Pancreas (tissue), 10 donors: ENCODE measurements around the gene CTDSPL. TPM values are rescaled to one million over a fixed set of nuclear protein-coding genes. Genes with fewer than 3 reads are reported as not detected.

Source experiments
- ATAC-seq, 4 donors: fragments of 200-7000 bp; cut with Tn5 transposase; one replicate each; pipeline versions ENCODE4 v1.8.0 to v1.9.1; 2020; ENCODE audit warnings: mild to moderate bottlenecking in 4 of 4, moderate library complexity in 4 of 4
- DNase-seq, 6 donors: peaks; one replicate each; pipeline ENCODE4 v3.0.0-alpha.2; 2020
- FAIRE-seq: peaks from 2 replicates; lab custom pipeline; 2012; peaks lifted over from hg19 to GRCh38; lab: Jason Lieb, UNC
- H3K27ac ChIP-seq, 4 donors: fragments of 200-600 bp; sonication (generic); 1 replicate in 3 of 4; 2 replicates in 1 of 4; pipeline versions ENCODE4 v1.5.0 to v1.8.0; 2020
- H3K27me3 ChIP-seq, 4 donors: fragments of 200-600 bp; one replicate each; pipeline ENCODE4 v1.8.0; 2021
- H3K36me3 ChIP-seq, 3 donors: fragments of 200-600 bp; sonication (generic) in 1 of 3; one replicate each; pipeline versions ENCODE4 v1.5.0 to v1.8.0; 2020 to 2021
- H3K4me1 ChIP-seq, 3 donors: fragments of 200-600 bp; one replicate each; pipeline ENCODE4 v1.8.0; 2021
- H3K4me3 ChIP-seq, 4 donors: fragments of 200-600 bp; sonication (generic) in 2 of 4; one replicate each; pipeline versions ENCODE4 v1.5.0 to v1.8.0; 2020 to 2021
- H3K9me3 ChIP-seq, 4 donors: fragments of 200-600 bp; one replicate each; pipeline ENCODE4 v1.8.0; 2021
- WGBS, 2 donors: extraction: QIAGEN DNeasy Blood & Tissue Kit; methylation state at CpG; one replicate each; pipeline ENCODE4 v1.1.7; 2013; 5-methylcytosine and 5-hydroxymethylcytosine counted together
- intact Hi-C, 3 donors: fragments of 100-400 bp; cut with DNase I; formaldehyde crosslinking; loops; one replicate each; pipeline versions ENCODE4 v1.11.1 to v1.14.2; 2022
- polyA plus RNA-seq, 2 donors: library from polyadenylated mRNA; stranded (reverse); fragments of 200-250 nt; gene quantifications; one replicate each; pipeline ENCODE4 v1.2.3, GENCODE V29; 2013
- total RNA-seq, 6 donors: library from RNA; stranded (reverse); fragmentation: NEBNext Ultra II Directional in 4 of 6; extraction: Animal tissue kit (Norgen Biotek cat#: 25700) in 4 of 6; gene quantifications; one replicate each; pipeline versions ENCODE4 v1.2.1 to v1.2.4, GENCODE V29; 2021 to 2023
- TF ChIP-seq, protein P1 (sequence below), 4 donors: fragments of 200-600 bp; sonication (generic) in 3 of 4; IDR thresholded peaks; one replicate each; pipeline versions ENCODE4 v1.5.0 to v1.8.0; 2021; ENCODE audit warnings: antibody characterized with exemption in 4 of 4
- donor health status: healthy with polysubstance abuse.
- donor health status: DM: no; HTN: no; CAD: no; lungs with moderate emphysema.
- donor health status: DM: no; HTN: no; CAD: no.
- donor health status: control.
- donor health status: control.
- donor health status: Bipolar disorder and iron deficiency.
- donor health status: DM: yes; HTN: yes; CAD: no.
- donor health status: DM: no; HTN: no; CAD: no.
- donor health status: DM: no; HTN: no; CAD: no.
- donor health status: DM: yes; HTN: yes; CAD: no.

CTDSPL gene
- total and polyA plus RNA-seq, 8 donors: 8.4 to 34.8 (median 15.4) TPM

DNA sequence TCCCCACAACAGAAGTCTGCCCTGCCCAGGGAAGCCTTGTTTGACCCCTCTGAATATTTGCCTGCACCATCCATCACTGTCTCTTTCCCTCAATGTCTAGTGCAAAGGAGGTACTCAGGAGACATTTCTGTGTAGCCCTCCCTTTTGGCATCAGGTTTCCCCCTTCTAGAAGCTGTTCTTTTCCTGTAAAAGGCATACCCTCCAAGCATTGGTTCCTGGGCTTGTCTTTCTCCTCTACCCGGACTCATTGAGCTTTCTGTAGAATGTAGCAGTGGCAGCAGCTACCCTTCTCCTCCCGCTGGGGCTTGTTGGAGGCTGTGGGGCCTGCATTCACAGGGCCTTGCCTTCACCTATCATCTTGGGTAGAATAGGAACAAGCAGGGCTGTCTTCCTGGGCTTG lies 63.5 kb downstream of the CTDSPL start:
- DNase-seq (no peak), ATAC-seq (no peak), FAIRE-seq (no peak)
- H3K36me3 ChIP-seq: no peaks in the 10 kb centered on the region
- H3K27me3 ChIP-seq: no peaks in the 10 kb centered on the region
- H3K4me3 ChIP-seq: no peak overlapping the region
- intact Hi-C loops: loop anchor here in 1 of 3 donors (10.0 kb wide), 1 partner anchor 50 kb away; no protein-coding TSS in a partner anchor
- H3K9me3 ChIP-seq: no peaks in the 10 kb centered on the region
- H3K27ac ChIP-seq: no peak overlapping the region
- TF ChIP-seq, protein P1, sequence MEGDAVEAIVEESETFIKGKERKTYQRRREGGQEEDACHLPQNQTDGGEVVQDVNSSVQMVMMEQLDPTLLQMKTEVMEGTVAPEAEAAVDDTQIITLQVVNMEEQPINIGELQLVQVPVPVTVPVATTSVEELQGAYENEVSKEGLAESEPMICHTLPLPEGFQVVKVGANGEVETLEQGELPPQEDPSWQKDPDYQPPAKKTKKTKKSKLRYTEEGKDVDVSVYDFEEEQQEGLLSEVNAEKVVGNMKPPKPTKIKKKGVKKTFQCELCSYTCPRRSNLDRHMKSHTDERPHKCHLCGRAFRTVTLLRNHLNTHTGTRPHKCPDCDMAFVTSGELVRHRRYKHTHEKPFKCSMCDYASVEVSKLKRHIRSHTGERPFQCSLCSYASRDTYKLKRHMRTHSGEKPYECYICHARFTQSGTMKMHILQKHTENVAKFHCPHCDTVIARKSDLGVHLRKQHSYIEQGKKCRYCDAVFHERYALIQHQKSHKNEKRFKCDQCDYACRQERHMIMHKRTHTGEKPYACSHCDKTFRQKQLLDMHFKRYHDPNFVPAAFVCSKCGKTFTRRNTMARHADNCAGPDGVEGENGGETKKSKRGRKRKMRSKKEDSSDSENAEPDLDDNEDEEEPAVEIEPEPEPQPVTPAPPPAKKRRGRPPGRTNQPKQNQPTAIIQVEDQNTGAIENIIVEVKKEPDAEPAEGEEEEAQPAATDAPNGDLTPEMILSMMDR (IDR thresholded peaks at IDR 0.05): no peak
- H3K4me1 ChIP-seq: peaks cover 0 to 26% (median 8%) of the 10 kb centered on the region in 3 donors
- WGBS, 2 donors: 60 to 85% methylated on average over 2 of the region's 2 CpGs

DNA sequence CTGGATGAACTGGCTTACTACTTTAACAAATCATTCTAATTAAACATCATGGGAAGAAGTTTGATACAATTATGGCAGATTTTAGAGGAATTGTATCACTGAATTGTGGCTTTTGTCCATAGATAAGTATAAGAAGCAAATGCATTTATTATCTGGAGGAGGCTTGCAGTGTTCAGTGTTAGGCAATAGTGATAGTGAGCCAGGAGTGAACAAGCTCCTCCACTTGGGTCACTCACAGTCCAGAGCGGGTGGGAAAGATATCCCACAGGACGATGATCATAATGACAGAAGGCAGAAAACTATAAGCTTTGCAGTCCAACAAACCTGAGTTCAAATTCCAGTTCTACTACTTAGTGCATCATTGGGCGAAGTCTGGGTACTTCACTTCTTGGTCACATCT lies 64.9 kb downstream of the CTDSPL start:
- no peak for DNase-seq
- no peak overlapping the region for H3K27ac ChIP-seq
- H3K4me1 ChIP-seq: peaks cover 0 to 26% (median 8%) of the 10 kb centered on the region in 3 donors
- intact Hi-C loops: loop anchor here in 1 of 3 donors (10.0 kb wide), 1 partner anchor 52 kb away; no protein-coding TSS in a partner anchor
- no peak for ATAC-seq
- TF ChIP-seq, protein P1 (IDR thresholded peaks at IDR 0.05): no peak
- no peaks in the 10 kb centered on the region for H3K36me3 ChIP-seq
- H3K4me3 ChIP-seq: no peak overlapping the region
- no peaks in the 10 kb centered on the region for H3K27me3 ChIP-seq
- no peak for FAIRE-seq
- WGBS, 2 donors: 89 to 94% methylated on average over 3 of the region's 3 CpGs
- no peaks in the 10 kb centered on the region for H3K9me3 ChIP-seq

DNA sequence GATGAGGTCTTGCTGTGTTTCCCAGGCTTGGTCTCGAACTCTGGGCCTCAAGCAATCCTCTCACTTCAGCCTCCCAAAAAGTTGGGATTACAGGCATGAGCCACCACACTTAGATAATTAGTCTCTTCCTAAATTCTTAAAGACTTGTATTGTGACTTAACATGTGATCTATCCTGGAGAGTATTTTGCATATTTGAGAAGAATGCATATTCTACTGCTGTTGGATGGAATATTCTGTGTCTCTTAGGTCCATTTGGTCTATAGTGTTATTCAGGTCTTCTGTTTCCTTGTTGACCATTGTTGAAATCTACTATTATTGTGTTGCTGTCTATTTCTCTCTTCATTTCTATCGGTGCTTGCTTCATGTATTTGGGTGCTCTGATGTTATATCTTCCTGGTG lies 68.8 kb downstream of the CTDSPL start:
- Histone ChIP-seq H3K9me3 (no peaks in the 10 kb centered on the region), H3K27me3 (no peaks in the 10 kb centered on the region), H3K36me3 (no peaks in the 10 kb centered on the region), H3K27ac (no peak overlapping the region), H3K4me1 (peaks cover 1 to 15% (median 8%) of the 10 kb centered on the region in 3 donors), H3K4me3 (no peak overlapping the region)
- TF ChIP-seq, protein P1 (IDR thresholded peaks at IDR 0.05): no peak
- intact Hi-C loops: no loop called here
- DNase-seq (no peak), ATAC-seq (no peak), FAIRE-seq (no peak)
- 92 to 96% methylated on average over 2 of the region's 2 CpGs for WGBS, 2 donors

DNA sequence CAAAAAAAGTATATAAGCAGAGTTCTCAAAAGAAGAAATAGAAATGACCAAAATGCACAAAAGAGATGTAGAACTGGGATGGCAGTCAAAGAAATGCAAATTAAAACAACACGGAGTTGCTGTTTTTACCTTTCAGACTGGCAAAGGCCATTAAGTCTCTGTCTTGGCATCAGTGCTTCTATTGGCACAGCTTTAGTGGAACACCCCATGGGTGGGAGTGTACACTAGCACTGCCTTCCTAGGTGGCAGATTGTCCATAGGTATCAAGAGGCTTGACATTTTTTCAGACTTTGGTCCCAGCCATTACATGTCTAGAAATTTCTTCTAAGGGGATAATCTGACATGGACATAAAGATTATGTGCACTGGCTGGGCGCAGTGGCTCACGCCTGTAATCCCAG lies 70.8 kb downstream of the CTDSPL start:
- TF ChIP-seq, protein P1 (IDR thresholded peaks at IDR 0.05): no peak
- WGBS, 2 donors: 74 to 88% methylated on average over 3 of the region's 3 CpGs
- Histone ChIP-seq H3K4me3 (no peak overlapping the region), H3K27me3 (no peaks in the 10 kb centered on the region), H3K9me3 (no peaks in the 10 kb centered on the region), H3K27ac (no peak overlapping the region), H3K36me3 (no peaks in the 10 kb centered on the region), H3K4me1 (peaks cover 10 to 14% (median 13%) of the 10 kb centered on the region in 3 donors)
- DNase-seq (no peak), FAIRE-seq (no peak), ATAC-seq (no peak)
- intact Hi-C loops: no loop called here

DNA sequence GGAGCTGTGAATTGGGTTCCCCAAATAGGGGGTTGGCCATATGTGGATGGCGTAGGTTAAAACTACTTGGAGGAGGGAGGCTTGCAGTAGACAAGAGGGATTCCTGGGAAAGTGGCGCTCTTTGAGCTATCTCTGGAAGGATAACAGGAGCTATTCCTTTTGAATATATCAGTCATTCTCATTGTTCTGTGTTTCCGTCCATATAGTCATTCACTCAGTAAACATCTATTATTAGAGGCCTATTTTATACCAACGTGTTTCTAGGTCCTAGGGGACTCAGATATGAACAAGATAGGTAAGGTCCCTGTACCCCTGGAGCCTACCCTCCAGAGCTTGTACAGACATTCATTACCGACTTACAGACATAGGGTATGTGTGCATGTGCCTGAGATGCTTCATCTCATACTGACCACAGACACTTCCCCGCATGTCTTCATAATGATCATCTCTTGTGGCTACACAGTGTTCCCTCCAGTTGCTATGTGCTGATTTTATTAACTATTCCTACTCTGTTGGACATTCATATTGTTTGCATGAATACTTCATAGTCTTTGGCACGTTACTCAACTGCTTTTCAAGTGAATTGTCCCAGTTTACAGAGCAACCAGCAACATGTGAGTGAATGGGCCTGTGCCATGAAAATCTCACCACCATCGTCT lies 73.1 kb downstream of the CTDSPL start:
- Histone ChIP-seq H3K27ac (peak overlapping the region in 2 of 4 donors; percentile 9 to 72), H3K9me3 (no peaks in the 10 kb centered on the region), H3K4me3 (no peak overlapping the region), H3K4me1 (peaks cover 10 to 18% (median 13%) of the 10 kb centered on the region in 3 donors), H3K27me3 (no peaks in the 10 kb centered on the region), H3K36me3 (no peaks in the 10 kb centered on the region)
- TF ChIP-seq, protein P1 (IDR thresholded peaks at IDR 0.05): no peak
- ATAC-seq: peak in 3 of 4 donors; percentile 30 to 50 (median 44)
- no peak for FAIRE-seq
- intact Hi-C loops: no loop called here
- DNase-seq: no peak
- WGBS, 2 donors: 55 to 63% methylated on average over 8 of the region's 8 CpGs
